ENCODE measurements around the gene ATAD2B.
"Not testable (repeated sequence)": the region's sequence is repeated elsewhere in the genome, so short reads cannot be mapped to it uniquely, and the experiment has no call there.

ATAD2B gene

DNA sequence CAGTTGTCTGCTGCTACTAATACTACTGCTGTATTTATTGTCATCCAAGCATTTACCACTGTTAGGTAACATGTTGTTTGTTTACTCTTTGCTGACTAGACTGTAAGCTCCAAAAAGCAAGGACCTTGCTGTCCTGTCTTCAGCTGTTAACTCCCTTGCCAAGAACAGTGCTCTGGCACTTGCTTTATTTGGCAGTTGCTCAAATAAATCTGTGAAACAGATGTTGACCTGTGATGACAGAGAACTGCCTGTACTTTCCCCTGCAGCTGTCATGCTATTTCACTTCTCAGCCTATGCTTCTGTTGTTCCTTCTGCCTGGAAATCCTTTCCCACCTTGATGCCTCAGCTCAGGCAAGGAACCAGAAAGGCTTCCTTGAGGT is 181.2 kb downstream of the ATAD2B start:
- Histone ChIP-seq H3K9me3 (ENCODE audit: control insufficient read depth, low read length) (no peaks in the 10 kb centered on the region), H3K4me3 (ENCODE audit: extremely low read depth, insufficient read depth, low read length, poor library complexity, severe bottlenecking) (no peak overlapping the region), H3K36me3 (ENCODE audit: control insufficient read depth, insufficient read depth, low read length) (peaks cover 6% of the 10 kb centered on the region), H3K4me1 (ENCODE audit: control insufficient read depth, insufficient read depth, low read length, poor library complexity, severe bottlenecking) (no peaks in the 10 kb centered on the region), H3K27ac (ENCODE audit: low read depth, low read length, severe bottlenecking) (no peak overlapping the region)

DNA sequence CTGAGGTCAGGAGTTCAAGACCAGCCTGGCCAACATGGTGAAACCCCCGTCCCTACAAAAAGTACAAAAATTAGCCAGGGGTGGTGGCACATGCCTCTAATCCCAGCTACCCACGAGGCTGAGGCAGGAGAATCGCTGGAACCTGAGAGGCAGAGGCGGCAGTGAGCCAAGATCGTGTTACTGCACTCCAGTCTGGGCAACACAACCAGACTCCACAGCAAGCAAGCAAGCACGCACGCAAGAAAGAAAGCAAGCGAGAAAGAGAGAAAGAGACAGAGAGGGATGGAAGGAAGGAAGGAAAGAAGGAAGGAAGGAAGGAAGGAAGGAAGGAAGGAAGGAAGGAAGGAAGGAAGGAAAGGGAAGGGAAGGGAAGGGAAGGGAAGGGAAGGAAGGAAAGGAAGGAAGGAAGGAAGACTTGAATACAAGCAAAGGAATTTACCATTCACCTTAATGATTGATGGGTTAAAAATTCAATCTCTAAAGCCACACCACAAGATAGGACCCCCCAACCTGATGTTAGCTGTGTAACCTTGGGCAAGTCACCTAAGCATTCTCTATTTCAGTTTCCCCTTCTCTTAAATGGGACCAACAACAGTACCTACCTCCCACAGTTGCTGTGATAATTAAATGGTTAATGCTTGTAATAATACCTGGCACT is 181.7 kb downstream of the ATAD2B start:
- 90 to 100% methylated on average over 1 to 4 of the region's 8 CpGs for WGBS, 2 experiments (ENCODE audit: insufficient coverage in 2 of 2)
- no peaks in the 10 kb centered on the region for H3K4me1 ChIP-seq (ENCODE audit: control insufficient read depth, insufficient read depth, low read length, poor library complexity, severe bottlenecking)
- no peaks in the 10 kb centered on the region for H3K9me3 ChIP-seq (ENCODE audit: control insufficient read depth, low read length)
- no peak overlapping the region for H3K4me3 ChIP-seq (ENCODE audit: extremely low read depth, insufficient read depth, low read length, poor library complexity, severe bottlenecking)
- no peak overlapping the region for H3K27ac ChIP-seq (ENCODE audit: low read depth, low read length, severe bottlenecking)
- peaks cover 2% of the 10 kb centered on the region for H3K36me3 ChIP-seq (ENCODE audit: control insufficient read depth, insufficient read depth, low read length)

DNA sequence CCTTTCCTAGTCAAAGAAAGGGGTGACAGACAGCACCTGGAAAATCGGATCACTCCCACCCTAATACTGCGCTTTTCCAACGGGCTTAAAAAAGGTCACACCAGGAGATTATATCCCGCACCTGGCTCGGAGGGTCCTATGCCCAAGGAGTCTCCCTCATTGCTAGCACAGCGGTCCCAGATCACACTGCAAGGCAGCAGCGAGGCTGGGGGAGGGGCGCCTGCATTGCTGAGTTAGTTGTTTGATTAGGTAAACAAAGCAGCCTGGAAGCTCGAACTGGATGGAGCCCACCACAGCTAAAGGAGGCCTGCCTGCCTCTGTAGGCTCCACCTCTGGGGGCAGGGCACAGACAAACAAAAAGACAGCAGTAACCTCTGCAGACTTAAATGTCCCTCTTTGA is 190.1 kb downstream of the ATAD2B start:
- H3K9me3 ChIP-seq (ENCODE audit: control insufficient read depth, low read length): not testable (repeated sequence)

DNA sequence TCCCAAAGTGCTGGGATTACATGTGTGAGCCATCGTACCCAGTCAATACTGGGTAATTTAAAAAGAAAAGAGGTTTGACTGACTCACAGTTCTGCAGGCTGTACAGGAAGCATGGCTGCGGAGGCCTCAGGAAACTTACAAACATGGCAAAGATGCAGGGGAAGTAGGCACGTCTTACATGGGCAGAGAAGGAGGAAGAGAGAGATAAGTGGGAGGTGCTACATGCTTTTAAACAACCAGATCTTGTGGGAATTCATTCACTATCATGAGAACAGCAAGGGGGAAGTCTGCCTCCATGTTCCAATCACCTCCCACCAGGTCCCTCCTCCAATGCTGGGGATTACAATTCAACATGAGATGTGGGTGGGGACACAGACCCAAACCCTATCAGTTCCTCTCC is 192.5 kb downstream of the ATAD2B start:
- WGBS, 2 experiments (ENCODE audit: insufficient coverage in 2 of 2): 85 to 93% methylated on average over 3 of the region's 3 CpGs
- H3K4me3 ChIP-seq (ENCODE audit: extremely low read depth, insufficient read depth, low read length, poor library complexity, severe bottlenecking): no peak overlapping the region
- no peak overlapping the region for H3K27ac ChIP-seq (ENCODE audit: low read depth, low read length, severe bottlenecking)
- H3K36me3 ChIP-seq (ENCODE audit: control insufficient read depth, insufficient read depth, low read length): no peaks in the 10 kb centered on the region
- no peaks in the 10 kb centered on the region for H3K9me3 ChIP-seq (ENCODE audit: control insufficient read depth, low read length)
- H3K4me1 ChIP-seq (ENCODE audit: control insufficient read depth, insufficient read depth, low read length, poor library complexity, severe bottlenecking): no peaks in the 10 kb centered on the region

More for the DNA sequence above, 190.1 kb downstream of the ATAD2B start:
- H3K4me3 ChIP-seq (ENCODE audit: extremely low read depth, insufficient read depth, low read length, poor library complexity, severe bottlenecking); H3K36me3 ChIP-seq (ENCODE audit: control insufficient read depth, insufficient read depth, low read length); H3K4me1 ChIP-seq (ENCODE audit: control insufficient read depth, insufficient read depth, low read length, poor library complexity, severe bottlenecking); H3K27ac ChIP-seq (ENCODE audit: low read depth, low read length, severe bottlenecking): not testable (repeated sequence)
- 91 to 98% methylated on average over 8 of the region's 9 CpGs for WGBS, 2 experiments (ENCODE audit: insufficient coverage in 2 of 2)

DNA sequence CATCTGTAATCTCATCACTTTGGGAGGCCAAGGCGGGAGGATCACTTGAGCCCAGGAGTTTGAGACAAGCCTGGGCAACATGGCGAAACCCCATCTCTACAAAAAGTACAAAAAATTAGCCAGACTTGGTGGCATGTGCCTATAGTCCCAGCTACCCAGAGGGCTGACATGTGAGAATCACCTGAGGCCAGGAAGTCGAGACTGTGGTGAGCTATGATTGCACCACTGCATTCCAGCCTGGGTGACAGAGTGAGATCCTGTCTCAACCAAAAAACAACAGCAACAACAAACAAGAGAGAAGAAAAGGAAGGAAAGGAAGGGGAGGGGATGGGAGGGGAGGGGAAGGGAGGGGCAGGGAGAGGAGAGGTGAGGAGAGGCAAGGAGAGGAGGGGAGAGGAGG is 203.9 kb downstream of the ATAD2B start:
- H3K4me3 ChIP-seq (ENCODE audit: extremely low read depth, insufficient read depth, low read length, poor library complexity, severe bottlenecking); H3K27ac ChIP-seq (ENCODE audit: low read depth, low read length, severe bottlenecking); H3K36me3 ChIP-seq (ENCODE audit: control insufficient read depth, insufficient read depth, low read length); H3K4me1 ChIP-seq (ENCODE audit: control insufficient read depth, insufficient read depth, low read length, poor library complexity, severe bottlenecking): not testable (repeated sequence)
- 85 to 89% methylated on average over 1 to 2 of the region's 3 CpGs for WGBS, 2 experiments (ENCODE audit: insufficient coverage in 2 of 2)
- H3K9me3 ChIP-seq (ENCODE audit: control insufficient read depth, low read length): peaks cover 14% of the 10 kb centered on the region

DNA sequence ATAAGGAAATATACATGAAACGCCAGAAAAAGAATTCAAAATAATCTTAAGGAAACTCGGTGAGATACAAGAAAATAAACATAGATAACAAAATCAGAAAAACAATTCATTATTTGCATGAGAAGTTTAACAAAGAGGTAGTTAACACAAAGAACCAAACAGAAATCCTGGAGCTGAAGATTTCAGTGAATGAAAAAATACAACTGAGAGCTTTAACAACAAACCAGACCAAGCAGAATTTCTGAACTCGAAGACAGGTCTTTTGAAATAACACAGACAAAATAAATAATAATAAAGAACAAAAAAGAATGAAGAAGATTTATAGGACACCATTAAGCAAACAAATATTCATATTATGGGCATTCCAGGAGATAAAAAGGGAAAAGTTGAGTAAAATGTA is 204.7 kb downstream of the ATAD2B start:
- Histone ChIP-seq H3K36me3 (ENCODE audit: control insufficient read depth, insufficient read depth, low read length) (no peaks in the 10 kb centered on the region), H3K4me3 (ENCODE audit: extremely low read depth, insufficient read depth, low read length, poor library complexity, severe bottlenecking) (no peak overlapping the region), H3K9me3 (ENCODE audit: control insufficient read depth, low read length) (peaks cover 14% of the 10 kb centered on the region), H3K27ac (ENCODE audit: low read depth, low read length, severe bottlenecking) (no peak overlapping the region), H3K4me1 (ENCODE audit: control insufficient read depth, insufficient read depth, low read length, poor library complexity, severe bottlenecking) (no peaks in the 10 kb centered on the region)
- no CpG with 5 or more reads among the region's 3 CpGs for WGBS, 2 experiments (ENCODE audit: insufficient coverage in 2 of 2)

DNA sequence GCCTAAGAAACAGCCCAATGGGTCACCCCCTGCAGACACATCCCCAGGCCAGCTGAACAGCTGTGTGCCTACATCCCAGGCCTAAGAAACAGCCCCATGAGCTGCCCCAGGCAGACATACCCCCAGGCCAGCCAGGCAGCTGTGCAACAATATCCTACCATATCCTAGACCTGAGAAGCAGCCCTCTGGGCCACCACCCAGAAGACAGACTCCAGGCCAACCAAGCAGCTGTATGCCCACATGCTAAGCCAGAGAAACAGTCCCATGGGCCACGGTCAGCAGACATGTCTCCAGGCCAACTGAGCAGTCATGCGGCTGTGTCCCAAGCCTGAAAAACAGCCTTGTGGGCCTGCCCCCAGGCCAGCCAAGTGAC is 205.5 kb downstream of the ATAD2B start:
- Histone ChIP-seq H3K36me3 (ENCODE audit: control insufficient read depth, insufficient read depth, low read length) (no peaks in the 10 kb centered on the region), H3K9me3 (ENCODE audit: control insufficient read depth, low read length) (peaks cover 14% of the 10 kb centered on the region), H3K4me1 (ENCODE audit: control insufficient read depth, insufficient read depth, low read length, poor library complexity, severe bottlenecking) (no peaks in the 10 kb centered on the region), H3K4me3 (ENCODE audit: extremely low read depth, insufficient read depth, low read length, poor library complexity, severe bottlenecking) (no peak overlapping the region), H3K27ac (ENCODE audit: low read depth, low read length, severe bottlenecking) (no peak overlapping the region)
- WGBS, 2 experiments (ENCODE audit: insufficient coverage in 2 of 2): 85 to 95% methylated on average over 2 of the region's 2 CpGs

DNA sequence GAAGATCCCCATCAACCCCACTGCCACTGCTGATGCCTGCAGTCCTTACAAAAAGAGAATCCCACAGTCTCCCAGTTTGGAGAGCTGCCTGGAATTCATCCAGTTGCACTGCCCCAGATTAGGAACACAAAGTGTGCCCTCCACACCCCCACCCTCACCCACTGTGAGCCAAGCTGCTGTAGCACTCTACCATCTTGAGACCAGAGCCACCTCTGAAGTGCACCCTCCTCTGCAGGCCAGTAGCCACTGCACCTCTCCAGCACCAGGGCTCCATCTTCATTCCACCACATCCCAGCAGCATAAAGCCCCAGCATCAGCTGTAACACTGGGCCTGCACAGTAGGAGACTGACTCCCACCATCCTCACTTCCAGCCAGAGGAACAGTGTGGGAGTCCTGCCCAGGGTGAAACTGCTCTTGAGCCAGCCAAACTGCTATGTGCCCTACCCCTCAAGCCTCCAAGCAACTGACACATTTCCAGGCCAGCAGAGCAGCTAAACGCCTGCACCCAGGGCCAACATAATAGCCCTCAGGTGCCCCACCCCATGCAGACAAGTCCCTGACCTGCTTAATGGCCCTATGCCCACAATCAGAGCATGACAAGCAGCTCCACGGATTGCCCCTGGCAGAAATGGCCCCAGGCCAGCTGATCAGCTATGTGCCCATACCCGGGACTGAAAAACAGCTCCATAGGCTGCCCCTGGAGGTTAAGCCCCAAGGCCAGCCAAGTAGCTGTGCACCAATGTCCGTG is 206.0 kb downstream of the ATAD2B start:
- 87 to 94% methylated on average over 4 of the region's 4 CpGs for WGBS, 2 experiments (ENCODE audit: insufficient coverage in 2 of 2)
- Histone ChIP-seq H3K9me3 (ENCODE audit: control insufficient read depth, low read length) (peaks cover 14% of the 10 kb centered on the region), H3K4me1 (ENCODE audit: control insufficient read depth, insufficient read depth, low read length, poor library complexity, severe bottlenecking) (no peaks in the 10 kb centered on the region), H3K36me3 (ENCODE audit: control insufficient read depth, insufficient read depth, low read length) (no peaks in the 10 kb centered on the region), H3K27ac (ENCODE audit: low read depth, low read length, severe bottlenecking) (no peak overlapping the region), H3K4me3 (ENCODE audit: extremely low read depth, insufficient read depth, low read length, poor library complexity, severe bottlenecking) (no peak overlapping the region)

DNA sequence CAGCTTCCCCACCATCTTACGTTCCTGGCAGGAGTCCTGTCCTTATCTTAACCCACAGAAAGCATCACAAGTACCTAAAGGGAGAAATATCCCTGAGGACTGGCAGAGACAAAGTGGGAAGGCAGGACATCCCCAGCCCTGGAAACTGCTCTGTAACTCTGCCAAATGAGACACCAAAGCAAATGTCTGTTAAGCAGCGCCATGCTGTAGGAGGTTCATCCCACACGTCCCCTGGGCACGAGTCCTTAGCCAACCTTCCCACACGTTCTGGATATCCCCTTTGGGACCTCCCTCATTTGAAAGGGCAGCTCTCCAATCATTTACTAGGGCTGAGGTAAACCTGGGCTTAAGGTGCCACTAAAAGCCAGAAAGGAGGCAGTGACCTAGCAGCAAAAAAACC is 207.2 kb downstream of the ATAD2B start:
- Histone ChIP-seq H3K9me3 (ENCODE audit: control insufficient read depth, low read length) (peaks cover 14% of the 10 kb centered on the region), H3K36me3 (ENCODE audit: control insufficient read depth, insufficient read depth, low read length) (no peaks in the 10 kb centered on the region), H3K27ac (ENCODE audit: low read depth, low read length, severe bottlenecking) (no peak overlapping the region), H3K4me3 (ENCODE audit: extremely low read depth, insufficient read depth, low read length, poor library complexity, severe bottlenecking) (no peak overlapping the region), H3K4me1 (ENCODE audit: control insufficient read depth, insufficient read depth, low read length, poor library complexity, severe bottlenecking) (no peaks in the 10 kb centered on the region)
- 87 to 100% methylated on average over 1 to 5 of the region's 5 CpGs for WGBS, 2 experiments (ENCODE audit: insufficient coverage in 2 of 2)

DNA sequence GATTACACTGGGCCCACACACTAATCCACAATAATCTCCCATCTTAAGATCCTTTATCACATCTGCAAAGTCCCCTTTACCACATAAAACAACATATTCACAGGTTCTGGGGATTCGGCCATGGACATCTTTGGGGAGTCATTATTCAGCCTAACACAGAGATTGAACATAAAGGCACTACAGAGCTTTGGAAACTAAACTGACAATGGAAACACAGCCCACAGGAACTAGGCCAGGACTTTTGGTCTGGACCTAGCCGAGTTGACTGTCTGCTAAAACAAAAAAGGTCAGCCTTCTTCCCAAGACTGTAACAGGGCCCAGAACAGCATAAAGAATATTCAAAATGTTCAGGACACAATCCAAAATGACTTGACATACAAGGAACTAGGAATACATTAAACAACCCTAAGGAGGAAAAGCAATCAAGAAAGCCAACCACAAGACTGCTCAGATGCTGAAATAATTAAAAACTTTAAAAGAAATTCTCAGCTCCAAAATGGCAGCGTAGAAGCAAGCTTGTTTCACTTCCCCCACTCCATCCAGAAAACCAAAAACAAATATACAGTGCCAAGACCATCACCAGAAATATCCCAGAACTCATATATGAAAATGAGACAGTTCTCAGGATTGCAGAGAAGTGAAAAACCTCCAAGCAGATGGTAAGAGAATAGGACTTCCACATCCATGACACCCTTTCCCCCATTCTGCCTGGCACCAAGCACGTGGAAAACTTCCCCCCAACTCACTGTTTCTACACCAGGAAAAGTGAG is 207.8 kb downstream of the ATAD2B start:
- Histone ChIP-seq H3K4me3 (ENCODE audit: extremely low read depth, insufficient read depth, low read length, poor library complexity, severe bottlenecking) (no peak overlapping the region), H3K36me3 (ENCODE audit: control insufficient read depth, insufficient read depth, low read length) (no peaks in the 10 kb centered on the region), H3K4me1 (ENCODE audit: control insufficient read depth, insufficient read depth, low read length, poor library complexity, severe bottlenecking) (no peaks in the 10 kb centered on the region), H3K9me3 (ENCODE audit: control insufficient read depth, low read length) (peaks cover 14% of the 10 kb centered on the region), H3K27ac (ENCODE audit: low read depth, low read length, severe bottlenecking) (no peak overlapping the region)
- 85 to 97% methylated on average over 2 to 3 of the region's 4 CpGs for WGBS, 2 experiments (ENCODE audit: insufficient coverage in 2 of 2)

DNA sequence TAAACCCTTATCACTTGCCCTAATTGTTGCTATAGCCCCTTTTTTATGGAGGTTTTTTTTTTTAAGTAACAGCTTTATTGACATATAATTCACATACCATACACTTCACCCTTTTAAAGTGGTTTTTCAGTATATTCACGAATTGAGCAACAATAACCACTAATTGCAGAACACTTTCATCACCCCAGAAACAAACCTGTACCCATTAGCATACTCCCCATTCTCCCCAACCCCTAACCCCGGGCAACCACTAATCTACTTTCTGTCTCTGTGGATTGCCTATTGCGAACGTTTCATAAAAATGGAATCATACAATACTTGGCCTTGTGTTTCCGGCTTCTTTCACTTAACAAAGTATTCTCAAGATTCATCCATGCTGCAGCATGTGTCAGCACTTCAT is 213.6 kb downstream of the ATAD2B start:
- no peak overlapping the region for H3K27ac ChIP-seq (ENCODE audit: low read depth, low read length, severe bottlenecking)
- H3K4me3 ChIP-seq (ENCODE audit: extremely low read depth, insufficient read depth, low read length, poor library complexity, severe bottlenecking): no peak overlapping the region
- 96% methylated on average over 5 of the region's 5 CpGs for WGBS, 2 experiments (ENCODE audit: insufficient coverage in 2 of 2)
- peaks cover 4% of the 10 kb centered on the region for H3K36me3 ChIP-seq (ENCODE audit: control insufficient read depth, insufficient read depth, low read length)
- no peaks in the 10 kb centered on the region for H3K4me1 ChIP-seq (ENCODE audit: control insufficient read depth, insufficient read depth, low read length, poor library complexity, severe bottlenecking)
- H3K9me3 ChIP-seq (ENCODE audit: control insufficient read depth, low read length): no peaks in the 10 kb centered on the region

Measured in mesodermal cell (in vitro differentiated cells).